HepG2 (cell line): ENCODE data around the gene SNX24. TPM values are rescaled to one million over a fixed set of nuclear protein-coding genes. Genes with fewer than 3 reads are reported as not detected.

Experiments used
- ARHGAP35 ChIP-seq: sonication (generic); formaldehyde crosslinking; IDR thresholded peaks from 2 replicates; pipeline ENCODE4 v1.9.0; 2022; ENCODE audit warnings: mild to moderate bottlenecking, inconsistent platforms, moderate library complexity, missing genetic modification reagents, borderline replicate concordance
- ARNT2 ChIP-seq: sonication (generic); formaldehyde crosslinking; IDR thresholded peaks from 2 replicates; pipeline ENCODE4 v1.8.0; 2022; ENCODE audit warnings: mild to moderate bottlenecking, low read depth, missing genetic modification reagents, moderate library complexity
- CAMTA2 ChIP-seq: sonication (generic); formaldehyde crosslinking; IDR thresholded peaks from 2 replicates; pipeline ENCODE4 v1.4.0; 2020; ENCODE audit warnings: mild to moderate bottlenecking, missing genetic modification reagents, borderline replicate concordance
- CENPX ChIP-seq: sonication (generic); formaldehyde crosslinking; IDR thresholded peaks from 2 replicates; pipeline ENCODE4 v1.9.0; 2021; ENCODE audit warnings: mild to moderate bottlenecking, missing genetic modification reagents, moderate library complexity
- DMAP1 ChIP-seq: IDR thresholded peaks from 2 replicates; pipeline ENCODE4 v1.6.1; 2016
- GATA4 ChIP-seq: sonication (generic); IDR thresholded peaks from 2 replicates; pipeline ENCODE4 v1.6.1; 2016; ENCODE audit warnings: antibody characterized with exemption, low read depth, borderline replicate concordance
- HHEX ChIP-seq: IDR thresholded peaks from 2 replicates; pipeline ENCODE4 v1.6.1; 2016; ENCODE audit warnings: control low read depth
- HNRNPLL ChIP-seq: fragments of 200-400 bp; formaldehyde crosslinking; IDR thresholded peaks from 2 replicates; pipeline ENCODE4 v1.6.1; 2017; ENCODE audit warnings: mild to moderate bottlenecking, low read depth, low read length; ENCODE audit not compliant: poor library complexity, severe bottlenecking
- MAFG ChIP-seq: sonication (generic); formaldehyde crosslinking; IDR thresholded peaks from 2 replicates; pipeline ENCODE4 v1.5.1; 2020; ENCODE audit warnings: mild to moderate bottlenecking, missing genetic modification reagents
- MIER2 ChIP-seq: IDR thresholded peaks from 2 replicates; pipeline ENCODE4 v1.6.1; 2016; ENCODE audit warnings: missing biosample characterization, missing genetic modification reagents
- MTA3 ChIP-seq: sonication (generic); formaldehyde crosslinking; IDR thresholded peaks from 2 replicates; pipeline ENCODE4 v1.4.0; 2020; ENCODE audit warnings: missing genetic modification reagents
- PREB ChIP-seq: sonication (generic); formaldehyde crosslinking; IDR thresholded peaks from 2 replicates; pipeline ENCODE4 v1.4.0; 2020; ENCODE audit warnings: missing genetic modification reagents
- RARA ChIP-seq: IDR thresholded peaks from 2 replicates; pipeline ENCODE4 v1.6.1; 2016; ENCODE audit warnings: missing genetic modification reagents, missing compliant biosample characterization
- RELA ChIP-seq: sonication (generic); formaldehyde crosslinking; IDR thresholded peaks from 2 replicates; pipeline ENCODE4 v1.4.0; 2020; ENCODE audit warnings: missing genetic modification reagents
- SP140L ChIP-seq: sonication (generic); formaldehyde crosslinking; IDR thresholded peaks from 2 replicates; pipeline ENCODE4 v1.4.0; 2020; ENCODE audit warnings: missing genetic modification reagents, borderline replicate concordance
- ZNF17 ChIP-seq: sonication (generic); formaldehyde crosslinking; IDR thresholded peaks from 2 replicates; pipeline ENCODE4 v1.5.0; 2020; ENCODE audit warnings: mild to moderate bottlenecking, missing genetic modification reagents
- ZNF264 ChIP-seq: sonication (generic); formaldehyde crosslinking; IDR thresholded peaks from 2 replicates; pipeline ENCODE4 v1.4.0; 2020; ENCODE audit warnings: missing genetic modification reagents
- ZNF44 ChIP-seq: sonication (generic); formaldehyde crosslinking; IDR thresholded peaks from 2 replicates; pipeline ENCODE4 v1.5.1; 2020; ENCODE audit warnings: mild to moderate bottlenecking, missing genetic modification reagents
- ZNF687 ChIP-seq: sonication (generic); formaldehyde crosslinking; IDR thresholded peaks from 2 replicates; pipeline ENCODE4 v1.5.1; 2020; ENCODE audit warnings: mild to moderate bottlenecking, missing genetic modification reagents, moderate library complexity
- ZNF773 ChIP-seq: sonication (generic); formaldehyde crosslinking; IDR thresholded peaks from 2 replicates; pipeline ENCODE4 v1.4.0; 2020; ENCODE audit warnings: missing genetic modification reagents, borderline replicate concordance
- ZSCAN29 ChIP-seq: sonication (generic); formaldehyde crosslinking; conservative IDR thresholded peaks from 2 replicates; pipeline ENCODE4 v1.4.0; 2020; ENCODE audit warnings: mild to moderate bottlenecking, missing genetic modification reagents
- polyA plus RNA-seq, 8 experiments: library from polyadenylated mRNA; depleted of rRNA in 3 of 8; stranded (reverse) in 7 of 8; unstranded in 1 of 8; fragments of >200 nt; fragmentation: Illumina TruSeq in 4 of 8; extraction: Trizol in 4 of 8; gene quantifications; 2 replicates each; pipeline versions ENCODE4 v1.2.1 to v1.2.3, GENCODE V29; 2011 to 2016; ENCODE audit warnings: low read depth in 4 of 8, missing spikeins in 1 of 8, mixed read lengths in 1 of 8; ENCODE audit not compliant: insufficient read depth in 1 of 8
- total RNA-seq, 5 experiments: library from RNA; depleted of rRNA; stranded (reverse); fragments of >200 nt; fragmentation: Illumina TruSeq; extraction: Trizol; gene quantifications; 2 replicates each; pipeline ENCODE4 v1.2.3, GENCODE V29; 2016; ENCODE audit warnings: low read depth in 1 of 5
- TF ChIP-seq, protein P1 (sequence below): sonication (generic); formaldehyde crosslinking; conservative IDR thresholded peaks from 2 replicates; pipeline ENCODE4 v1.4.0; 2020; ENCODE audit warnings: missing genetic modification reagents
- TF ChIP-seq, protein P2 (sequence below): sonication (generic); formaldehyde crosslinking; IDR thresholded peaks from 2 replicates; pipeline ENCODE4 v1.4.0; 2020; ENCODE audit warnings: missing genetic modification reagents

Gene SNX24
- total and polyA plus RNA-seq, 2 of the 13 experiments (the other 11 are each of a cell fraction or from before 2014, with no cell fraction given) = 7.2 to 23.7 TPM

DNA sequence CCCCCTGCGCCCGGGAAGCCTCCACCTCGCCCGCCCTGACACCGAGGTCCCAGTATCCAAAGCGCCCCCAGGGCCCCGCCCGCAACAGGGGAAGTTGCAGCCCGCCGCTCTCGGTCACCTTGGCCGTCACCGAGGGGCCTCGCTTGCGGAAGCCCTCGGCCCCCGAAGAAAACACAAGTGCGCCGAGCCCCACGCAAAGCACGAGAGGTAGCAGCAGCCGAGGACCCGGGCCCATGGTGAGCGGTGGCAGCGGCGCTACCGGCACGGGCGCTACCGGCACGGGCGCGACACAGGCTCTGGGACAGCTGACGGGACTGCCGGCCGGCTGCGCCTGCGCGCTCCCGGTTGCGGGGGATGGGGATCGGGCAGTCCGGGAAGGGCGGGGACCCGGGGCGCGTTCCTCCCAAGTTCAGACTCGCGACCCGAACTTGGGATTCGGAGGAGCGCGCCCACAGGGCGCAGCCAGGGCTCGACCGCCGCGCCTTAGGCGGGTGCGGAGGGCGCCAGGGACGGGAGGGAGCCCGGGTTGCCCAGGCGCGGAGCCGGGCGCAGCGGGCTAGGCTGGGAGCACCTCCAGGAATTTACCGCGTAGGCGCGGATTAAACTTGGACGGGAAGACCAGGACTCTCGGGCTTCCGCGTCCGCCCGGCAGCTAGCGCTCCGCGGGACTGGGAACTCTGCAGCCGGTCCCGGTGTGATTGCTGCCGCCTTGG is 191.1 kb downstream of the SNX24 start, which contains the start of gene PPIC (continued):
- TF ChIP-seq ZNF773 (CRISPR knock-in tag) = no peak
- TF ChIP-seq ZNF687 = peak; percentile 73
- peak; percentile 93 for TF ChIP-seq ZSCAN29 (CRISPR knock-in tag)
- TF ChIP-seq RELA (CRISPR knock-in tag) = no peak
- TF ChIP-seq MIER2 (CRISPR knock-in tag) = no peak
- TF ChIP-seq ZNF44 (CRISPR knock-in tag) = no peak
- TF ChIP-seq HHEX (CRISPR knock-in tag) = no peak
- TF ChIP-seq GATA4 = no peak
- TF ChIP-seq DMAP1 (CRISPR knock-in tag) = peak; percentile 63; the same call in 1 of the 2 replicates
- peak; percentile 58; the same call in 1 of the 2 replicates for TF ChIP-seq SP140L (CRISPR knock-in tag)
- no peak for TF ChIP-seq ZNF264 (CRISPR knock-in tag)
- TF ChIP-seq CENPX (CRISPR knock-in tag) = no peak
- TF ChIP-seq HNRNPLL = peak; percentile 80
- TF ChIP-seq PREB (CRISPR knock-in tag) = no peak
- TF ChIP-seq MTA3 (CRISPR knock-in tag) = no peak
- no peak for TF ChIP-seq ZNF17
- TF ChIP-seq RARA (CRISPR knock-in tag) = peak; percentile 42; the same call in 1 of the 2 replicates
- TF ChIP-seq ARHGAP35 (CRISPR knock-in tag) = no peak
- TF ChIP-seq ARNT2 (CRISPR knock-in tag) = no peak; the same call in 1 of the 2 replicates
- TF ChIP-seq CAMTA2 (CRISPR knock-in tag) = no peak
- TF ChIP-seq, protein P1, sequence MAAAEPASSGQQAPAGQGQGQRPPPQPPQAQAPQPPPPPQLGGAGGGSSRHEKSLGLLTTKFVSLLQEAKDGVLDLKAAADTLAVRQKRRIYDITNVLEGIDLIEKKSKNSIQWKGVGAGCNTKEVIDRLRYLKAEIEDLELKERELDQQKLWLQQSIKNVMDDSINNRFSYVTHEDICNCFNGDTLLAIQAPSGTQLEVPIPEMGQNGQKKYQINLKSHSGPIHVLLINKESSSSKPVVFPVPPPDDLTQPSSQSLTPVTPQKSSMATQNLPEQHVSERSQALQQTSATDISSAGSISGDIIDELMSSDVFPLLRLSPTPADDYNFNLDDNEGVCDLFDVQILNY (CRISPR knock-in tag) = peak; percentile 16; the same call in 1 of the 2 replicates
- TF ChIP-seq, protein P2, sequence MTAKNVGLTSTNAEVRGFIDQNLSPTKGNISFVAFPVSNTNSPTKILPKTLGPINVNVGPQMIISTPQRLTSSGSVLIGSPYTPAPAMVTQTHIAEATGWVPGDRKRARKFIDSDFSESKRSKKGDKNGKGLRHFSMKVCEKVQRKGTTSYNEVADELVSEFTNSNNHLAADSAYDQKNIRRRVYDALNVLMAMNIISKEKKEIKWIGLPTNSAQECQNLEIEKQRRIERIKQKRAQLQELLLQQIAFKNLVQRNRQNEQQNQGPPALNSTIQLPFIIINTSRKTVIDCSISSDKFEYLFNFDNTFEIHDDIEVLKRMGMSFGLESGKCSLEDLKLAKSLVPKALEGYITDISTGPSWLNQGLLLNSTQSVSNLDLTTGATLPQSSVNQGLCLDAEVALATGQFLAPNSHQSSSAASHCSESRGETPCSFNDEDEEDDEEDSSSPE (CRISPR knock-in tag) = peak; percentile 62
- no peak for TF ChIP-seq MAFG (CRISPR knock-in tag)
